H1 (cell line): ENCODE data around the gene BLTP2. TPM values are rescaled to one million over a fixed set of nuclear protein-coding genes. Genes with fewer than 3 reads are reported as not detected.

ENCODE experiments used
- CBX5 ChIP-seq: fragments of 300-800, 300-1000 bp; sonication (generic); IDR thresholded peaks from 2 replicates; pipeline ENCODE4 v1.7.1; 2016; ENCODE audit warnings: antibody characterized with exemption, low read length, low read depth
- CEBPB ChIP-seq: IDR thresholded peaks from 2 replicates; pipeline ENCODE4 v1.6.1; 2012; ENCODE audit warnings: low read depth, low read length
- CREB1 ChIP-seq: IDR thresholded peaks from 2 replicates; pipeline ENCODE4 v1.6.1; 2012; ENCODE audit warnings: inconsistent platforms
- EP300 ChIP-seq, 2 experiments: IDR thresholded peaks; 1 replicate in 1 of 2; 2 replicates in 1 of 2; pipeline ENCODE4 v1.6.1; 2011 to 2012; ENCODE audit warnings: low read depth in 2 of 2, low read length in 2 of 2, mild to moderate bottlenecking in 2 of 2, borderline replicate concordance in 1 of 2, inconsistent platforms in 1 of 2, moderate library complexity in 1 of 2
- NANOG ChIP-seq: IDR thresholded peaks from 2 replicates; pipeline ENCODE4 v1.6.1; 2011; ENCODE audit warnings: low read length, low read depth, mild to moderate bottlenecking, inconsistent platforms; ENCODE audit not compliant: insufficient read depth, poor library complexity, severe bottlenecking
- POU5F1 ChIP-seq: IDR thresholded peaks from 2 replicates; pipeline ENCODE4 v1.6.1; 2011; ENCODE audit warnings: low read depth, mild to moderate bottlenecking, low read length, moderate library complexity
- TBP ChIP-seq: IDR thresholded peaks from 2 replicates; pipeline ENCODE4 v1.6.1; 2011; ENCODE audit warnings: low read depth, low read length, improper control_type of control experiment
- YY1 ChIP-seq: IDR thresholded peaks from 2 replicates; pipeline ENCODE4 v1.6.1; 2011; ENCODE audit warnings: low read depth, mild to moderate bottlenecking, low read length
- polyA plus RNA-seq, 7 experiments: library from polyadenylated mRNA; depleted of rRNA in 3 of 7; stranded (reverse) in 5 of 7; unstranded in 2 of 7; fragments of >200 nt in 5 of 7; fragments of 200-250 nt in 2 of 7; gene quantifications; 1 replicate in 5 of 7; 2 replicates in 1 of 7; 4 replicates in 1 of 7; pipeline versions ENCODE4 v1.2.1 to v1.2.3, GENCODE V29; 2011 to 2013; ENCODE audit warnings: missing spikeins in 2 of 7, mixed read lengths in 2 of 7
- total RNA-seq: library from RNA; stranded (reverse); fragmentation: NEBNext Ultra II Directional; extraction: Animal tissue kit (Norgen Biotek cat#: 25700); gene quantifications from 2 replicates; pipeline ENCODE4 v1.2.1, GENCODE V29; 2021
- TF ChIP-seq, protein P1 (sequence below), 3 experiments: IDR thresholded peaks; 1 replicate in 2 of 3; 2 replicates in 1 of 3; pipeline versions ENCODE4 v1.5.1 to v1.6.1; 2011; ENCODE audit warnings: low read length in 3 of 3, mild to moderate bottlenecking in 3 of 3, inconsistent platforms in 2 of 3, low read depth in 1 of 3, moderate library complexity in 1 of 3; ENCODE audit not compliant: insufficient read depth in 1 of 3; ENCODE audit errors: control extremely low read depth in 1 of 3

Gene BLTP2
- total and polyA plus RNA-seq, 2 of the 8 experiments (the other 6 are each of a cell fraction or from before 2014, with no cell fraction given): 80.9 to 140 TPM

DNA sequence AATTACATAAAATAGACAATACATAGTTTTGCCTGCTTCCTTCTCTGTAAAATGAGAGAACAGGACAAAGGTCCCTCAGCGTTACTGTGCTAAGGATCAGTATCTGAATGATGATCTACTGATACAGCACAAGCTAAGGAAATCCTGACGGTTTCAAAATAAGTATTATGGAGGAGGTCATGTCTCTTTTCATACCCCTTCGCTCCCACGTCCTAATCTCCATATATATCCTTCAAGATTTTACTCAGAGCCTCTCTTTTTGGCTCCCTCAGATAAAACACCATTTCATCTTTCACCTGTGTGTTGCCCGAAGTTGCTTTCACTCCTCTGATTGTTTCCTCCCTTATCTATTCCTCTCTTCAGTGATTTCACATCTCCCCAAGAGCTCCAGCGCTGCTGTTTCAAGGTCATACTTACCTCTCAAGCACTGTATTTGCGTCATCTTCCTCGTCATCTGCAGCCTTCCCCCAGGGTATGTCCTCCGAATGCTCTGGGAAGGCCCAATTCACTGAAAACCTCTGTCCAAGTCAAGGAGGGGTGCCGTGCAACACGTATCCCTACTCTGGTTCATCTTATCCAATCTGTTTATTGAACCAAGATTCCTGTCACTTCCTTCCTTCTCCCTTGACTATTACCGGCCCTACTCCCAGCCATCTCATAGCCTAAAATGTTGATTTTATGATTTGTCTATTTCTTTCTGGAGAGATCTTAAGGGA lies 1.2 kb upstream of the BLTP2 start (continued):
- no peak for TF ChIP-seq CBX5
- no peak for TF ChIP-seq POU5F1
- TF ChIP-seq TBP: no peak
- TF ChIP-seq, protein P1, sequence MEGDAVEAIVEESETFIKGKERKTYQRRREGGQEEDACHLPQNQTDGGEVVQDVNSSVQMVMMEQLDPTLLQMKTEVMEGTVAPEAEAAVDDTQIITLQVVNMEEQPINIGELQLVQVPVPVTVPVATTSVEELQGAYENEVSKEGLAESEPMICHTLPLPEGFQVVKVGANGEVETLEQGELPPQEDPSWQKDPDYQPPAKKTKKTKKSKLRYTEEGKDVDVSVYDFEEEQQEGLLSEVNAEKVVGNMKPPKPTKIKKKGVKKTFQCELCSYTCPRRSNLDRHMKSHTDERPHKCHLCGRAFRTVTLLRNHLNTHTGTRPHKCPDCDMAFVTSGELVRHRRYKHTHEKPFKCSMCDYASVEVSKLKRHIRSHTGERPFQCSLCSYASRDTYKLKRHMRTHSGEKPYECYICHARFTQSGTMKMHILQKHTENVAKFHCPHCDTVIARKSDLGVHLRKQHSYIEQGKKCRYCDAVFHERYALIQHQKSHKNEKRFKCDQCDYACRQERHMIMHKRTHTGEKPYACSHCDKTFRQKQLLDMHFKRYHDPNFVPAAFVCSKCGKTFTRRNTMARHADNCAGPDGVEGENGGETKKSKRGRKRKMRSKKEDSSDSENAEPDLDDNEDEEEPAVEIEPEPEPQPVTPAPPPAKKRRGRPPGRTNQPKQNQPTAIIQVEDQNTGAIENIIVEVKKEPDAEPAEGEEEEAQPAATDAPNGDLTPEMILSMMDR (IDR thresholded peaks at IDR 0.05; ENCODE audit: control extremely low read depth in 1 of 3, insufficient read depth in 1 of 3, low read depth in 1 of 3, low read length in 3 of 3): no peak
- no peak for TF ChIP-seq EP300 (IDR thresholded peaks at IDR 0.05; ENCODE audit: borderline replicate concordance in 1 of 2, low read depth in 2 of 2, low read length in 2 of 2)
- no peak for TF ChIP-seq CREB1
- no peak for TF ChIP-seq YY1
- no peak for TF ChIP-seq CEBPB
- no peak for TF ChIP-seq NANOG
